ENCODE data around the gene SCP2D1. TPM values are rescaled to one million over a fixed set of nuclear protein-coding genes. Genes with fewer than 3 reads are reported as not detected.
A peak's percentile ranks its signal among the peaks of the same experiment; 100 is the strongest.
"Not testable (repeated sequence)": the region's sequence is repeated elsewhere in the genome, so short reads cannot be mapped to it uniquely, and the experiment has no call there.

The SCP2D1 gene
- not detected for total RNA-seq

- ATAC-seq, result no peak
- no peak for DNase-seq (ENCODE audit: low spot score)
These were observed at the start of gene SCP2D1 for GRCh38 chr20:18813483-18813882. Gene SCP2D1 (plus strand): TSS chr20:18813783. CDS start chr20:18813816, 33 bp downstream.

GRCh38 chr20:18767676-18768075, 45.9 kb upstream of the SCP2D1 start:
- no peak for ATAC-seq

GRCh38 chr20:18773566-18773965, 40.0 kb upstream of the SCP2D1 start:
- DNase-seq (ENCODE audit: low spot score), result no peak
- ATAC-seq, result no peak

More at GRCh38 chr20:18767676-18768075, 45.9 kb upstream of the SCP2D1 start:
- DNase-seq (ENCODE audit: low spot score), result no peak

GRCh38 chr20:18774207-18774606, 39.4 kb upstream of the SCP2D1 start:
- no peak for ATAC-seq

GRCh38 chr20:18775633-18776032, 38.0 kb upstream of the SCP2D1 start:
- ATAC-seq (no peak), DNase-seq (ENCODE audit: low spot score) (no peak)

More at GRCh38 chr20:18774207-18774606, 39.4 kb upstream of the SCP2D1 start:
- no peak for DNase-seq (ENCODE audit: low spot score)

GRCh38 chr20:18778690-18779392, 34.7 kb upstream of the SCP2D1 start:
- DNase-seq (ENCODE audit: low spot score) (no peak), ATAC-seq (no peak)

GRCh38 chr20:18780385-18781130, 33.0 kb upstream of the SCP2D1 start:
- ATAC-seq, result no peak
- no peak for DNase-seq (ENCODE audit: low spot score)

- DNase-seq (ENCODE audit: low spot score), result no peak
- ATAC-seq, result no peak
These were observed 32.1 kb upstream of the SCP2D1 start for GRCh38 chr20:18781509-18781908.

GRCh38 chr20:18783385-18783959, 30.1 kb upstream of the SCP2D1 start:
- no peak for DNase-seq (ENCODE audit: low spot score)
- no peak for ATAC-seq

- DNase-seq (ENCODE audit: low spot score); ATAC-seq: not testable (repeated sequence)
These were observed 26.5 kb upstream of the SCP2D1 start for GRCh38 chr20:18787046-18787445.

GRCh38 chr20:18788021-18788420, 25.6 kb upstream of the SCP2D1 start:
- DNase-seq (ENCODE audit: low spot score) (no peak), ATAC-seq (no peak)

GRCh38 chr20:18790787-18791186, 22.8 kb upstream of the SCP2D1 start:
- ATAC-seq (no peak), DNase-seq (ENCODE audit: low spot score) (no peak)

GRCh38 chr20:18793625-18794427, 19.8 kb upstream of the SCP2D1 start:
- ATAC-seq (peak; percentile 100), DNase-seq (ENCODE audit: low spot score) (peak; percentile 89)

GRCh38 chr20:18794428-18794787, 19.2 kb upstream of the SCP2D1 start:
- no peak for DNase-seq (ENCODE audit: low spot score)
- ATAC-seq, result no peak

- no peak for DNase-seq (ENCODE audit: low spot score)
- no peak for ATAC-seq
These were observed 18.2 kb upstream of the SCP2D1 start for GRCh38 chr20:18795366-18795765.

- no peak for ATAC-seq
- DNase-seq (ENCODE audit: low spot score), result no peak
These were observed 17.2 kb upstream of the SCP2D1 start for GRCh38 chr20:18796282-18796833.

GRCh38 chr20:18801516-18801915, 12.1 kb upstream of the SCP2D1 start:
- no peak for DNase-seq (ENCODE audit: low spot score)
- no peak for ATAC-seq

GRCh38 chr20:18802012-18802634, 11.5 kb upstream of the SCP2D1 start:
- DNase-seq (ENCODE audit: low spot score) (no peak), ATAC-seq (no peak)

- ATAC-seq, result no peak
- no peak for DNase-seq (ENCODE audit: low spot score)
These were observed 7.7 kb upstream of the SCP2D1 start for GRCh38 chr20:18805881-18806280.

- no peak for ATAC-seq
- DNase-seq (ENCODE audit: low spot score), result no peak
These were observed 4.9 kb upstream of the SCP2D1 start for GRCh38 chr20:18808712-18809111.
